GM21526 (cell line): Measurements from ENCODE around the gene STON2.

Experiments
- ATAC-seq: cut with Tn5 transposase; IDR thresholded peaks from one replicate; pipeline ENCODE4 v1.9.1; 2021; ENCODE audit warnings: moderate library complexity; ENCODE audit not compliant: unreplicated experiment, low FRiP score

Gene STON2

DNA sequence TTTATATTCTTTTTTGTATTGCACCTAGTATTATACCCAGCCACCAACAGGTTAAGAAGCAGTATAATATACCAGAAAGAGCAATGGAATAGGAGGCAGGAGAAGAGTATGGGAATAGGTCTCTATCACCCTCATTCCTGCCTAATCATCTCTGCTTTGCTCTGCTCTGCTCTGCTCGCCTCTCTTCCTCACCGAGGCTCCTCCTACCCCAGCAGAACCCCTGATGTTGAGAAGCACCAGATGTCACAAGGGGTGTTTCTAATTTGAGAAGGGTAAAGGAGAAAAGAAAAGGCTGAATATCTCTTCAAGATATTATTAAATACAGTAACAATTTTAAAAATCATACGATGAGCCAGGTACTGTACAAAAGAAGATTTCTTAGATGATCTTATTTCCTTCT, 89.0 kb downstream of the STON2 start:
- no peak for ATAC-seq

DNA sequence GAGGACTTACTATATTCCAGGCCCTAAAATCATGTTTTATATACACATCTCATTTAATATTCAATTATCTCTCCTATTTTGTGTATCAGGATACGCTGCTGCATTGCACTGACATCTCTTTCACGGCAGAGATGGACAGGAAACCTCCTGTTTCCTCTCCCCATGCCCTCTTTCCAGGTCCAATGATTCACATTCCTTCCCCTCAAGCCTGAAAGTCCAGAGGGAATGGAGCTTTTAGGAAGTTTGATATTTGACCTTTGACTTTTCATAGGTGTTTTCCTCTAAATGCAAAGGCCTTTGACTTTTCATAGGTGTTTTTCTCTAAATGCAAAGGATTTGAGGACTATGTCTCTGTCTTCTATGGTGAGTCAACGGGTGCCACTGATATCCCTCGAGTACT, 89.5 kb downstream of the STON2 start:
- ATAC-seq, result no peak

DNA sequence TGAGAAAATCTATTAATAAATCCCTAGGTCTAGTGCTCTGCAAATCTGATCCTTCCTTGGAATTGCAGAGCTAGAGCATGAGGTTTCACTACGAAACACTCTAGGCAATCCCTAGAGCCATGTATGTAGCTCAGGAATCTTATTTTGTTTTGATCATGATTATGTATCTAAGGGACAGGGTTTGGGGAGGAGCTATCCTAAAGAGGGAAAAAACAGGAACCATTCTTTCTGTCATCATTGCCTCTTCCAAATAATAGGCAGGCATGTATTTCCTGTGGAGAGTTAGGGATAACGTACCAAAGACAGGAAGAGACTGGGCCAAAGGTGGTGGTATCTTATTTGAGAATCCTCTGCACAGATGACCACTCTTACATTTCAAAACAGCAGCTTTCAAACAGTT, 90.6 kb downstream of the STON2 start:
- no peak for ATAC-seq

DNA sequence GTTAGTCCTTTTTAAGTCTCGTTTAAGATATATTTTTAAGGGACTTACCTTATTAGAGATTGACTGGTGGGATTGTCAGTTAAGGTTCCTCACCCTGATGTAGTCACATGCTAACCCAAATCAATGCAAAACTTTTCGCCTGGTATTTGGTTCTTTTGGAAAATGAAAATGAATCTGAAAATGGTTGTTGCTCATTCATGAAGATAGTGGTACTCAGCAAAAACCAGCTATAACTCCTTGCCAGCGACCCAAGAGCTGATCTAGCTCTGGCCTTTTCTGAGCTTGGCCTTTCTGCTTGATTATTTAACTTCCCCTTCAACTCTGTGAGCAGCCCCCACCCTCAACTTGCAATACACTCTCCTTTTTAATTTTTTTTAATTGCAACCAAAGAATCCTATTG, 94.4 kb downstream of the STON2 start:
- no peak for ATAC-seq

- ATAC-seq, result no peak
These were observed 95.1 kb downstream of the STON2 start for GRCh38 chr14:81305065-81305464.

DNA sequence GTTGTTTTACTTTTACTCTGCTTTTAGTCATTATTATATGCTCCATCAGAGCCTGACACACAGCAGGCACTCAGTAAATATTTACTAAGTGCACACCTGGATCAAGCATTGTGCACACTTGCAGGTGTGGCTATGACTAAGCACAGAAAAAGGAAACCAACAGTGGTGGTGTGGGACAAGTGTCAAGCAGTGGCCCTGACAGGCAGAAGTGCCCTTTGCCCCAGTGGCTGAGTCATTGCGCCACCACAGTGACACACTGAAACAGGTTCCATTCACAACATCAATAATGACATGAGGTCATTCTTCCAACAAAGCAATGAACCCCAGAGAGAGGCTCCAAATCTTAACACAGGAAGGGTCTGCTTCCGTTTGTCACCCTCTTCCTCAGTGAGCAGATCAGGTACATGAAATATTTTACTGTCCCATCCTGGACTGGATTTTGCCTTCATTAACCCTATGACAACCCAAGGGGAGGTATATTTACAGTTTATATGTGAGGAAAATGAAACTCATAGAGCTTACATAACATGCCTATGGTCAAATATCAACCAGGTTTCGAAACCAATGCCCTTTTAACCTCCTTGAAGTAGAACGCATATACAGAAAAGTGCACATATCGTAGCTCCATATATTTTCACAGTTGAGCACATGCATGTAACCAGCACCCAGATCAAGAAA, 96.7 kb downstream of the STON2 start:
- ATAC-seq, result peak; percentile 95

DNA sequence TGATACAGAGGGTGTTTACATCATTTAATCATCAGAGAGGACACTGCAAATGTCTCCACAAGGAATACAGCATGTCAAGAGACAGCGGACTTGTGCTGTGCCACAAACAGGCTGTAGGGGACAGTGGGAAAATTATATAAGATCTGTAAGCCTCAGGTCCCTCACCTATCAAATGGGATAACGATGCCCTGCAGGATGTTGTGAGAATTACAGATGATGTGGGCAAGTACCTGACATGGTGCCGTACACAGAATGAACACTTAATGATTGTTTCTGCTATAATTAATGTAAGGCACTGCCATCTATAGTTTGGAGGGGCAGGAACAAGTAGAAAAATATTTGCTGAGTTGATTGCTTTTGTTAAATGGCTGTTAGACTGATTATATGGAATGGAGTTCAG, 97.5 kb downstream of the STON2 start:
- ATAC-seq, result no peak

GRCh38 chr14:81301813-81302212, 98.3 kb downstream of the STON2 start:
- ATAC-seq, result no peak

DNA sequence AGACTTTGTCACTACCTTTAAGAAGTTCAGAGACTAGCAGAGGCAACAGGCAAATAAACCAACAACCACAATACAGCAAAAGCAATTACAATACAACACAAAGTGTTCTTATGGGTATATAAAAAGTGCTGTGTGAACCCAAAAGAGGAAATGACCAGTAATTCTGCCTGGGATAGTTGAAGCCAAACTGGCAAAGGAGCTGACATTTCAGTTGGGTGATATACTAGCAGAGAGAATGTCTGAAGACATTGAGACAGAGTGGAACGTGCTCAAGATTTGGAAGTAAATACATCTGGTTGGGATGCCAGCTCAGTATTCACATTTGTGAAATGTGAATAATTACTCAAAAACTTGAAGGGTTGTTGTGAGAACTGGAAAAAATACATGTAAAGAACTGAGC, 98.8 kb downstream of the STON2 start:
- ATAC-seq, result no peak

- no peak for ATAC-seq
These were observed 101.2 kb downstream of the STON2 start for GRCh38 chr14:81298911-81299310.

GRCh38 chr14:81298122-81298521, 102.0 kb downstream of the STON2 start:
- ATAC-seq, result no peak

GRCh38 chr14:81295958-81296923, 103.9 kb downstream of the STON2 start:
- no peak for ATAC-seq

- no peak for ATAC-seq
These were observed 110.6 kb downstream of the STON2 start for GRCh38 chr14:81289516-81289915.

DNA sequence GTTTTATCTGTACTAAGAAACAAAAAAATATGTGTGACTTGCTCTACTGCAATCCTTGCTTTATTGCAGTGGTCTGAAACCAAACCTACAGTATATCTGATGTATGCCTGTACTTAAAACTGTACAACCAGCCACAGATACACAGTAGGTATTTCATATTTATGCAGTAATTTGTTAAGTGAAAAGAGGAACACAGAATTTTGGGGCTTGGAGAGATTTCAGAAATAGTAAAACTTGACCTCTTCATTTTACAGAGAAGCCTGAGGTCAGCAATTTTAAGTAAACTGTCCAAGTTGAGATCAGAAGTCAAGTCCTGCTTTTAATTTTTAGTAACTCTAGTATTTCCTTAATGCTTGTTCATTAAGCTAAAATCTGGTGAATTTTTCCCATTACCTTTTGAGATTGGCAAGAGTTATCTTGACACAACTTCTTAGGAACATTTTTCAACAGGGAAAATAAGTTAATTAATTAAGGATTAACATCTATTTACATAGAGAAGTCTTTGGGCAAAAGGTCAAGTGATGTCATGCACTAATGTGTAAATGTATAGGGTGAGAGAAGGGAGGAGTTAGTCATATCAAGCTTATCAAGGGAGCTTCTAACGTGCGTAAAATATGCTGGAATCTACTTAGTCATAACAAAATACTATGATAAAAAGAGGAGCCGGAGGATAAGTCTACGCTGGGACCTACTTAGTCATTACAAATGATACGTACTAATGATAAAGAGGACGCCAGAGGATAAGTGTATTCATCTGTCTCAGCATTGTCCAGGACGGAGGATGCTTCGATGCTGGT, 113.4 kb downstream of the STON2 start:
- no peak for ATAC-seq

DNA sequence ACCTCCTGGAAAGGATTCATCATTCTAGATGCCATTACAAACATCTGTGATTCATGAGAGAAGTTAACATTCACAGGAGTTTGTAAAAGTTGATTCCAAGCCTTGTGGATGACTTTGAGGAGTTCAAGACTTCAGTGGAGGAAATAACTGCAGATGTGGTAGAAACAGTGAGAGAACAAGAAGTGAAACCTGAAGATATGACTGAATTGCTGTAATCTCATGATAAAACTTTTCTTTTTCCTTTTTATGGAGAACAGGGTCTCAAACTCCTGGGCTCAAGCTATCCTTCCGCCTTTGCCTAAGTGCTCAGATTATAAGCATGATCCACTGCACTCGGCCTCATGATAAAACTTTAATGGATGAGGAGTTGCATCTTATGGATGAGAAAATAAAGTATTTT, 114.9 kb downstream of the STON2 start:
- no peak for ATAC-seq

GRCh38 chr14:81281332-81281731, 118.8 kb downstream of the STON2 start:
- ATAC-seq, result no peak

GRCh38 chr14:81280136-81280791, 119.9 kb downstream of the STON2 start:
- ATAC-seq, result no peak

- ATAC-seq, result no peak
These were observed 123.0 kb downstream of the STON2 start for GRCh38 chr14:81277096-81277495.

- ATAC-seq, result no peak
These were observed 123.8 kb downstream of the STON2 start for GRCh38 chr14:81276073-81277069.
